CD14-positive monocyte (primary cell): ENCODE measurements around the gene MARCHF9. TPM values are rescaled to one million over a fixed set of nuclear protein-coding genes. Genes with fewer than 3 reads are reported as not detected.

Source experiments
- DNase-seq, 3 donors: peaks; one replicate each; pipeline ENCODE4 v3.0.0-alpha.2; 2011 to 2022
- H2AFZ ChIP-seq: 2 replicates; pipeline ENCODE4 v1.6.0; 2012; ENCODE audit warnings: mild to moderate bottlenecking, low read depth, low read length, inconsistent platforms; ENCODE audit not compliant: insufficient read depth, poor library complexity, severe bottlenecking
- H3K27ac ChIP-seq, 2 donors: 1 replicate in 1 of 2; 2 replicates in 1 of 2; pipeline ENCODE4 v1.5.1; 2012 to 2013; ENCODE audit warnings: low read length in 2 of 2, control low read depth in 1 of 2, inconsistent platforms in 1 of 2, low read depth in 1 of 2, mild to moderate bottlenecking in 1 of 2
- H3K27me3 ChIP-seq, 2 donors: one replicate each; pipeline versions ENCODE4 v1.6.0 to v1.6.1; 2011 to 2013; ENCODE audit warnings: low read length in 2 of 2; ENCODE audit not compliant: control insufficient read depth in 2 of 2, insufficient read depth in 2 of 2
- H3K36me3 ChIP-seq, 2 donors: replicated peaks in 1 of 2; 1 replicate in 1 of 2; 2 replicates in 1 of 2; pipeline versions ENCODE4 v1.5.1 to v1.6.1; 2012 to 2013; ENCODE audit warnings: low read length in 2 of 2, control low read depth in 1 of 2, inconsistent platforms in 1 of 2, mild to moderate bottlenecking in 1 of 2; ENCODE audit not compliant: insufficient read depth in 2 of 2, control insufficient read depth in 1 of 2
- H3K4me1 ChIP-seq, 2 donors: 1 replicate in 1 of 2; 2 replicates in 1 of 2; pipeline versions ENCODE4 v1.5.1 to v1.6.1; 2012 to 2013; ENCODE audit warnings: low read length in 2 of 2, control low read depth in 1 of 2, inconsistent platforms in 1 of 2, mild to moderate bottlenecking in 1 of 2, moderate library complexity in 1 of 2; ENCODE audit not compliant: insufficient read depth in 2 of 2, control insufficient read depth in 1 of 2
- H3K4me2 ChIP-seq: replicated peaks from 2 replicates; pipeline ENCODE3; 2012; ENCODE audit warnings: low read length, moderate library complexity, mild to moderate bottlenecking; ENCODE audit not compliant: poor library complexity, severe bottlenecking; ENCODE audit errors: extremely low read depth
- H3K4me3 ChIP-seq, 3 experiments: fragments of 200-600 bp in 1 of 3; sonication (generic) in 1 of 3; replicated peaks in 1 of 3; 1 replicate in 2 of 3; 2 replicates in 1 of 3; pipeline ENCODE4 v1.5.1; 2011 to 2013; ENCODE audit warnings: low read length in 3 of 3, mild to moderate bottlenecking in 3 of 3, control low read depth in 2 of 3, low read depth in 2 of 3, inconsistent platforms in 1 of 3, moderate library complexity in 1 of 3
- H3K79me2 ChIP-seq: 2 replicates; pipeline ENCODE4 v1.6.0; 2012; ENCODE audit warnings: mild to moderate bottlenecking, control low read depth, inconsistent platforms, low read length, moderate library complexity; ENCODE audit not compliant: insufficient read depth
- H3K9ac ChIP-seq: 2 replicates; pipeline ENCODE4 v1.6.0; 2017; ENCODE audit warnings: low read length, mild to moderate bottlenecking; ENCODE audit not compliant: insufficient read depth, poor library complexity, severe bottlenecking
- H3K9me3 ChIP-seq, 2 donors: replicated peaks in 1 of 2; 1 replicate in 1 of 2; 2 replicates in 1 of 2; pipeline versions ENCODE4 v1.5.1 to v1.6.1; 2012 to 2013; ENCODE audit warnings: low read length in 2 of 2, control low read depth in 1 of 2; ENCODE audit not compliant: control insufficient read depth in 1 of 2, insufficient read depth in 1 of 2
- H4K20me1 ChIP-seq: 2 replicates; pipeline ENCODE4 v1.6.0; 2012; ENCODE audit warnings: mild to moderate bottlenecking, low read length, control low read depth, moderate library complexity; ENCODE audit not compliant: insufficient read depth
- H3K27ac Mint-ChIP-seq, 7 donors: one replicate each; pipeline ENCODE4 v1.8.0; 2020; ENCODE audit warnings: mild to moderate bottlenecking in 7 of 7, mixed read lengths in 7 of 7, moderate library complexity in 6 of 7, inconsistent platforms in 2 of 7
- H3K27me3 Mint-ChIP-seq, 3 donors: one replicate each; pipeline ENCODE4 v1.8.0; 2021 to 2022; ENCODE audit warnings: low read depth in 3 of 3, mild to moderate bottlenecking in 3 of 3, mixed read lengths in 3 of 3, moderate library complexity in 3 of 3, inconsistent platforms in 1 of 3
- H3K36me3 Mint-ChIP-seq, 2 donors: one replicate each; pipeline ENCODE4 v1.8.0; 2020; ENCODE audit warnings: mixed read lengths in 2 of 2, inconsistent platforms in 1 of 2, mild to moderate bottlenecking in 1 of 2
- H3K4me1 Mint-ChIP-seq: one replicate; pipeline ENCODE4 v1.8.0; 2020; ENCODE audit warnings: mild to moderate bottlenecking, mixed read lengths
- H3K4me3 Mint-ChIP-seq, 2 donors: one replicate each; pipeline ENCODE4 v1.8.0; 2020; ENCODE audit warnings: mild to moderate bottlenecking in 2 of 2, mixed read lengths in 2 of 2, moderate library complexity in 1 of 2
- H3K9me3 Mint-ChIP-seq, 7 donors: one replicate each; pipeline ENCODE4 v1.8.0; 2020 to 2022; ENCODE audit warnings: mixed read lengths in 7 of 7, mild to moderate bottlenecking in 6 of 7, moderate library complexity in 6 of 7, inconsistent platforms in 2 of 7
- WGBS: methylation state at CpG from one replicate; pipeline ENCODE4 v1.1.5; 2013; ENCODE audit warnings: missing lambda C conversion rate; ENCODE audit not compliant: insufficient coverage; 5-methylcytosine and 5-hydroxymethylcytosine counted together
- intact Hi-C, 2 donors: fragments of 100-400 bp; cut with micrococcal nuclease; formaldehyde crosslinking; loops; one replicate each; pipeline versions ENCODE4 v1.15.0 to v1.15.1; 2023
- polyA plus RNA-seq, 3 donors: library from polyadenylated mRNA; depleted of rRNA in 1 of 3; unstranded in 2 of 3; stranded (reverse) in 1 of 3; fragments of 300-500 nt in 2 of 3; fragments of >200 nt in 1 of 3; fragmentation: Illumina TruSeq in 2 of 3; gene quantifications; 1 replicate in 2 of 3; 2 replicates in 1 of 3; pipeline ENCODE4 v1.2.3, GENCODE V29; 2012 to 2021
- TF ChIP-seq, protein P1 (sequence below): fragments of 200-600 bp; IDR thresholded peaks from one replicate; pipeline ENCODE4 v1.8.0; 2022; ENCODE audit warnings: antibody characterized with exemption, mild to moderate bottlenecking

The MARCHF9 gene
- polyA plus RNA-seq, 3 donors, result 0.14 to 9.5 (median 0.23) TPM

DNA sequence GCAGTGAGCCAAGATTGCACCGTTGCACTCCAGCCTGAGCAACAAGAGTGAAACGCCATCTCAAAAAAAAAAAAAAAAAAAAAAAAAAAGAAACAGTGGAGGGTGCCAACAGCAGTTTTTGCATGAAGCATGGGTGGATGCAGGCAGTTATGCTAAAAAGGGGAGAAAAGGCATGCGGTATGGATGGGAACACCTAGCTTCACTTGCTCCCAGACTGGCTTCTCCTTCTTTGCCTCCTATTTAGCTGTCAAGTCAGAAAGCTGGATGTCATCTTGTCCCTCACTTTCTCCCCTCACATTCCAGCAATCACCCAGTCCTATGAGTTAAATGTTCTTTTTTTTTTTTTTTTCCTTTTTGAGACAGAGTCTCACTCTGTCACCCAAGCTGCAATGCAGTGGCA, 20.1 kb downstream of the MARCHF9 start:
- Mint-ChIP-seq H3K4me3 (no peak overlapping the region), H3K27ac (peak overlapping the region in 5 of 7 donors; percentile 59 to 81 (median 76)), H3K27me3 (peaks cover 0 to 2% (median 0%) of the 10 kb centered on the region in 3 donors), H3K4me1 (peaks cover 41% of the 10 kb centered on the region), H3K9me3 (peaks cover 0 to 6% (median 0%) of the 10 kb centered on the region in 7 donors), H3K36me3 (peaks cover 11 to 13% of the 10 kb centered on the region in 2 donors)
- no CpG with 5 or more reads among the region's 3 CpGs for whole genome bisulfite sequencing
- peaks cover 41 to 46% of the 10 kb centered on the region in 2 donors for H3K4me1 ChIP-seq
- no peak overlapping the region for H3K4me2 ChIP-seq
- no peaks in the 10 kb centered on the region for H4K20me1 ChIP-seq
- TF ChIP-seq, protein P1, sequence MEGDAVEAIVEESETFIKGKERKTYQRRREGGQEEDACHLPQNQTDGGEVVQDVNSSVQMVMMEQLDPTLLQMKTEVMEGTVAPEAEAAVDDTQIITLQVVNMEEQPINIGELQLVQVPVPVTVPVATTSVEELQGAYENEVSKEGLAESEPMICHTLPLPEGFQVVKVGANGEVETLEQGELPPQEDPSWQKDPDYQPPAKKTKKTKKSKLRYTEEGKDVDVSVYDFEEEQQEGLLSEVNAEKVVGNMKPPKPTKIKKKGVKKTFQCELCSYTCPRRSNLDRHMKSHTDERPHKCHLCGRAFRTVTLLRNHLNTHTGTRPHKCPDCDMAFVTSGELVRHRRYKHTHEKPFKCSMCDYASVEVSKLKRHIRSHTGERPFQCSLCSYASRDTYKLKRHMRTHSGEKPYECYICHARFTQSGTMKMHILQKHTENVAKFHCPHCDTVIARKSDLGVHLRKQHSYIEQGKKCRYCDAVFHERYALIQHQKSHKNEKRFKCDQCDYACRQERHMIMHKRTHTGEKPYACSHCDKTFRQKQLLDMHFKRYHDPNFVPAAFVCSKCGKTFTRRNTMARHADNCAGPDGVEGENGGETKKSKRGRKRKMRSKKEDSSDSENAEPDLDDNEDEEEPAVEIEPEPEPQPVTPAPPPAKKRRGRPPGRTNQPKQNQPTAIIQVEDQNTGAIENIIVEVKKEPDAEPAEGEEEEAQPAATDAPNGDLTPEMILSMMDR, result no peak
- no peaks in the 10 kb centered on the region for H3K79me2 ChIP-seq
- H3K36me3 ChIP-seq, result no peaks in the 10 kb centered on the region
- no peaks in the 10 kb centered on the region for H3K9me3 ChIP-seq
- no peak overlapping the region for H3K4me3 ChIP-seq
- no peaks in the 10 kb centered on the region for H3K27me3 ChIP-seq
- DNase-seq, result no peak
- no peak overlapping the region for H3K9ac ChIP-seq
- intact Hi-C loops, result no loop called here
- H3K27ac ChIP-seq, result peak overlapping the region; percentile 12 to 26
- H2AFZ ChIP-seq, result no peak overlapping the region

GRCh38 chr12:57775563-57776246, 20.8 kb downstream of the MARCHF9 start:
- no peak overlapping the region for H3K4me2 ChIP-seq
- Mint-ChIP-seq H3K4me1 (peaks cover 44% of the 10 kb centered on the region), H3K36me3 (peaks cover 6 to 10% of the 10 kb centered on the region in 2 donors), H3K9me3 (peaks cover 0 to 6% (median 0%) of the 10 kb centered on the region in 7 donors), H3K27ac (peak overlapping the region; percentile 22 to 82 (median 76)), H3K4me3 (peak overlapping the region in 1 of 2 donors; percentile 2), H3K27me3 (peaks cover 0 to 2% (median 0%) of the 10 kb centered on the region in 3 donors)
- H3K36me3 ChIP-seq, result no peaks in the 10 kb centered on the region
- TF ChIP-seq, protein P1, result peak; percentile 11
- H4K20me1 ChIP-seq, result no peaks in the 10 kb centered on the region
- H3K4me3 ChIP-seq, result no peak overlapping the region
- H3K4me1 ChIP-seq, result peaks cover 48 to 52% of the 10 kb centered on the region in 2 donors
- peak overlapping the region; percentile 9 for H2AFZ ChIP-seq
- no peaks in the 10 kb centered on the region for H3K79me2 ChIP-seq
- no peaks in the 10 kb centered on the region for H3K27me3 ChIP-seq
- H3K27ac ChIP-seq, result peak overlapping the region; percentile 12 to 26
- intact Hi-C loops, result no loop called here
- WGBS, result 44% methylated on average over 4 of the region's 4 CpGs
- no peak overlapping the region for H3K9ac ChIP-seq
- no peaks in the 10 kb centered on the region for H3K9me3 ChIP-seq
- DNase-seq, result peak; percentile 38 to 68 (median 54)
